Hepatocyte (in vitro differentiated cells): ENCODE results near the gene RYK.

Source experiments
- EZH2 ChIP-seq: fragments of 200-600 bp; sonication (generic); IDR thresholded peaks from 2 replicates; pipeline ENCODE4 v1.6.1; 2016; ENCODE audit warnings: antibody characterized with exemption, mild to moderate bottlenecking, borderline replicate concordance
- TF ChIP-seq, protein P1 (sequence below): fragments of 200-600 bp; sonication (generic); IDR thresholded peaks from 2 replicates; pipeline ENCODE4 v1.5.1; 2016; ENCODE audit warnings: antibody characterized with exemption, mild to moderate bottlenecking; ENCODE audit not compliant: poor library complexity

DNA sequence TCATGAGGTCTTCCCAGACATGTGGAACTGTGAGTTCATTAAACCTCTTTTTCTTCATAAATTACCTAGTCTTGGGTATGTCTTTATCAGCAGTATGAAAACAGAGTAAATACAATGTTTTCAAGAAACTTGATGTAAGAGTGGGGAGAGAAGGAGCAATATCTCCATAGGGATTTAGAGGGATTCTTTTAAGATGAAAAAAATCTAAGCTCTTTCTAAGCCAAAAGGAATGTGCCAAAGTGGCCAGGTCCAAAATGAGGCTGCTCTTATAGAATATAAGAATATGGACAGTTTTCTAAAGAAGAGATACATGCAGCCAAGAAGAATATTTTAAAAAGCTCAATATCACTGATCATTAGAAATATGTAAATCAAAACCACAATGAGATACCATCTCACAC is 23.9 kb upstream of the RYK start:
- TF ChIP-seq, protein P1, sequence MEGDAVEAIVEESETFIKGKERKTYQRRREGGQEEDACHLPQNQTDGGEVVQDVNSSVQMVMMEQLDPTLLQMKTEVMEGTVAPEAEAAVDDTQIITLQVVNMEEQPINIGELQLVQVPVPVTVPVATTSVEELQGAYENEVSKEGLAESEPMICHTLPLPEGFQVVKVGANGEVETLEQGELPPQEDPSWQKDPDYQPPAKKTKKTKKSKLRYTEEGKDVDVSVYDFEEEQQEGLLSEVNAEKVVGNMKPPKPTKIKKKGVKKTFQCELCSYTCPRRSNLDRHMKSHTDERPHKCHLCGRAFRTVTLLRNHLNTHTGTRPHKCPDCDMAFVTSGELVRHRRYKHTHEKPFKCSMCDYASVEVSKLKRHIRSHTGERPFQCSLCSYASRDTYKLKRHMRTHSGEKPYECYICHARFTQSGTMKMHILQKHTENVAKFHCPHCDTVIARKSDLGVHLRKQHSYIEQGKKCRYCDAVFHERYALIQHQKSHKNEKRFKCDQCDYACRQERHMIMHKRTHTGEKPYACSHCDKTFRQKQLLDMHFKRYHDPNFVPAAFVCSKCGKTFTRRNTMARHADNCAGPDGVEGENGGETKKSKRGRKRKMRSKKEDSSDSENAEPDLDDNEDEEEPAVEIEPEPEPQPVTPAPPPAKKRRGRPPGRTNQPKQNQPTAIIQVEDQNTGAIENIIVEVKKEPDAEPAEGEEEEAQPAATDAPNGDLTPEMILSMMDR: no peak
- no peak for TF ChIP-seq EZH2
